Mesenchymal stem cell (in vitro differentiated cells and primary cell): ENCODE data around the gene NEDD4L.

Experiments
- DNase-seq: peaks from one replicate; pipeline ENCODE4 v3.0.0-alpha.2; 2013
- H2AFZ ChIP-seq: one replicate; pipeline ENCODE4 v1.6.1; 2013; ENCODE audit warnings: low read depth, mild to moderate bottlenecking, control low read depth, inconsistent platforms, low read length, moderate library complexity
- H2AK5ac ChIP-seq: 2 replicates; pipeline ENCODE4 v1.6.1; 2013; ENCODE audit warnings: low read length, moderate library complexity, mild to moderate bottlenecking, inconsistent platforms; ENCODE audit not compliant: severe bottlenecking
- H2BK120ac ChIP-seq: one replicate; pipeline ENCODE4 v1.6.1; 2013; ENCODE audit warnings: low read depth, mild to moderate bottlenecking, inconsistent platforms, low read length, moderate library complexity
- H2BK12ac ChIP-seq, 2 experiments: one replicate each; pipeline ENCODE4 v1.6.1; 2013; ENCODE audit warnings: inconsistent platforms in 2 of 2, low read length in 2 of 2, mild to moderate bottlenecking in 2 of 2, moderate library complexity in 2 of 2, control low read depth in 1 of 2
- H2BK15ac ChIP-seq: one replicate; pipeline ENCODE4 v1.6.1; 2013; ENCODE audit warnings: mild to moderate bottlenecking, low read depth, inconsistent platforms; ENCODE audit not compliant: poor library complexity, severe bottlenecking
- H2BK5ac ChIP-seq: 2 replicates; pipeline ENCODE4 v1.6.1; 2013; ENCODE audit warnings: low read depth, mild to moderate bottlenecking, low read length, control low read depth, inconsistent platforms; ENCODE audit not compliant: poor library complexity, severe bottlenecking
- H3K14ac ChIP-seq, 2 experiments: one replicate each; pipeline ENCODE4 v1.6.1; 2013; ENCODE audit warnings: inconsistent platforms in 2 of 2, low read length in 2 of 2, control low read depth in 1 of 2, mild to moderate bottlenecking in 1 of 2, moderate library complexity in 1 of 2
- H3K18ac ChIP-seq, 2 experiments: one replicate each; pipeline ENCODE4 v1.6.1; 2013; ENCODE audit warnings: inconsistent platforms in 2 of 2, low read length in 2 of 2, control low read depth in 1 of 2, low read depth in 1 of 2, mild to moderate bottlenecking in 1 of 2
- H3K23ac ChIP-seq, 2 experiments: one replicate each; pipeline ENCODE4 v1.6.1; 2013; ENCODE audit warnings: inconsistent platforms in 2 of 2, low read length in 2 of 2, mild to moderate bottlenecking in 2 of 2, moderate library complexity in 2 of 2, control low read depth in 1 of 2
- H3K27ac ChIP-seq: 2 replicates; pipeline ENCODE4 v1.5.1; 2013; ENCODE audit warnings: mild to moderate bottlenecking, moderate library complexity, low read length, control low read depth, inconsistent platforms; ENCODE audit not compliant: poor library complexity, severe bottlenecking
- H3K27me3 ChIP-seq, 2 experiments: 2 replicates each; pipeline versions ENCODE4 v1.6.1 to v1.7.0; 2013; ENCODE audit warnings: low read length in 2 of 2, mild to moderate bottlenecking in 2 of 2, moderate library complexity in 2 of 2, control low read depth in 1 of 2, inconsistent platforms in 1 of 2; ENCODE audit not compliant: control insufficient read depth in 1 of 2, insufficient read depth in 1 of 2
- H3K36me3 ChIP-seq, 2 experiments: 2 replicates each; pipeline versions ENCODE4 v1.6.1 to v1.7.0; 2013; ENCODE audit warnings: low read length in 2 of 2, control low read depth in 1 of 2, inconsistent platforms in 1 of 2, low read depth in 1 of 2, mild to moderate bottlenecking in 1 of 2; ENCODE audit not compliant: insufficient read depth in 2 of 2, control insufficient read depth in 1 of 2
- H3K4ac ChIP-seq, 2 experiments: one replicate each; pipeline ENCODE4 v1.6.1; 2013; ENCODE audit warnings: inconsistent platforms in 2 of 2, low read length in 2 of 2, mild to moderate bottlenecking in 2 of 2, moderate library complexity in 2 of 2, control low read depth in 1 of 2, low read depth in 1 of 2
- H3K4me1 ChIP-seq: 2 replicates; pipeline ENCODE4 v1.6.1; 2013; ENCODE audit warnings: low read depth, low read length, control low read depth; ENCODE audit not compliant: control insufficient read depth, insufficient read depth
- H3K4me2 ChIP-seq: 2 replicates; pipeline ENCODE4 v1.6.1; 2013; ENCODE audit warnings: low read length, mild to moderate bottlenecking, inconsistent platforms; ENCODE audit not compliant: poor library complexity, severe bottlenecking
- H3K4me3 ChIP-seq, 2 experiments: 2 replicates each; pipeline versions ENCODE4 v1.5.1 to v1.7.0; 2013; ENCODE audit warnings: low read length in 2 of 2, mild to moderate bottlenecking in 2 of 2, control low read depth in 1 of 2, low read depth in 1 of 2; ENCODE audit not compliant: insufficient read depth in 1 of 2
- H3K79me1 ChIP-seq: replicated peaks from 2 replicates; pipeline ENCODE4 v1.6.1; 2013; ENCODE audit warnings: mild to moderate bottlenecking, control low read depth, low read length, inconsistent platforms; ENCODE audit not compliant: poor library complexity, severe bottlenecking
- H3K9ac ChIP-seq: 2 replicates; pipeline ENCODE4 v1.7.0; 2013; ENCODE audit warnings: mild to moderate bottlenecking, low read length, moderate library complexity
- H3K9me3 ChIP-seq: 2 replicates; pipeline ENCODE4 v1.7.0; 2013; ENCODE audit warnings: mild to moderate bottlenecking, low read length; ENCODE audit not compliant: control insufficient read depth
- H4K8ac ChIP-seq: one replicate; pipeline ENCODE4 v1.6.1; 2013; ENCODE audit warnings: inconsistent platforms, mild to moderate bottlenecking, low read length, moderate library complexity
- H4K91ac ChIP-seq: one replicate; pipeline ENCODE4 v1.6.1; 2013; ENCODE audit warnings: mild to moderate bottlenecking, low read length, inconsistent platforms
- WGBS: methylation state at CpG from one replicate; pipeline ENCODE4 v1.1.7; 2013; ENCODE audit warnings: mixed read lengths; 5-methylcytosine and 5-hydroxymethylcytosine counted together

Gene NEDD4L

DNA sequence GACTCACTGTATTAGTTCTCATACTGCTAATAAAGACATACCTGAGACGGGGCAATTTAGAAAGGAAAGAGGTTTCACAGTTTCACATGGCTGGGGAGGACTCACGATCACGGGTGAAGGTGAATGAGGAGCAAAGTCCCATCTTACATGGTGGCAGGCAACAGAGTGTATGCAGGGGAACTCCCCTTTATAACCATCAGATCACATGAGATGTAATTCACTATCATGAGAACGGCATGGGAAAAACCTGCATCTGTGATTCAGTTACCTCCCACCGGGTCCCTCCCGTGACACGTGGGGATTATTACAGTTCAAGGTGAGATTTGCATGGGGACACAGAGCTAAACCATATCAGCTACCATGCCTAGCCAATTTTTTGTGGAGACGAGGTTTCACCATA is 168.2 kb downstream of the NEDD4L start:
- no peak overlapping the region for H2AFZ ChIP-seq
- H2AK5ac ChIP-seq, result peak overlapping the region; percentile 9
- peak overlapping the region in 1 of 2 experiments; percentile 35 for H2BK12ac ChIP-seq
- no peak overlapping the region for H4K91ac ChIP-seq
- H2BK15ac ChIP-seq, result no peak overlapping the region
- peak overlapping the region in 1 of 2 experiments; percentile 18 for H3K18ac ChIP-seq
- H3K4me3 ChIP-seq, result no peak overlapping the region
- H3K27ac ChIP-seq, result no peak overlapping the region
- peaks cover 9% of the 10 kb centered on the region for H3K4me1 ChIP-seq
- peak overlapping the region in 1 of 2 experiments; percentile 28 for H3K14ac ChIP-seq
- H3K27me3 ChIP-seq, result no peaks in the 10 kb centered on the region
- H3K23ac ChIP-seq, result no peak overlapping the region
- H3K9me3 ChIP-seq, result no peaks in the 10 kb centered on the region
- no peak overlapping the region for H4K8ac ChIP-seq
- no peak overlapping the region for H3K9ac ChIP-seq
- no peaks in the 10 kb centered on the region for H3K36me3 ChIP-seq
- H3K4ac ChIP-seq, result peak overlapping the region in 1 of 2 experiments; percentile 56
- no peak overlapping the region for H2BK5ac ChIP-seq
- no peak for DNase-seq
- 89% methylated on average over 8 of the region's 8 CpGs for whole genome bisulfite sequencing
- no peak overlapping the region for H2BK120ac ChIP-seq
- peaks cover 5% of the 10 kb centered on the region for H3K79me1 ChIP-seq
- H3K4me2 ChIP-seq, result no peak overlapping the region

DNA sequence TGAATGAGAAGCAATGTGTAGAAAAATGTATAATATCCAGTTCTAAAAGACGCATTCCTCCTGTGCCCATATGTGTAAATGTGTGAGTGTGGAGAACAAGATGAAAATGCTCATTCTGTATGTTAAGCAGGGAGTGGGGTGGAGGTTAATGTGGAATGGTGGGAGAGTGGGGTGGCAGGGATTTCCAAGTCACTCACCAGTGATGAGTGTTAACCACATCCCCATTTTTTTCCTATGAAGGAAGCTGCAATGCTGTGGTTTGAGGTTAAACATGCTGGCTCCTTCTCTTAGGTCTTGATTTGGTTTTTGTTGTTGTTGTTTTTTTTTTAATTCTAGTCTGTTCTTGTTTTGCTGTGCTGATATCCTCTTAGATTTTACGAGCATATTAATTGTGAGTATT is 169.4 kb downstream of the NEDD4L start:
- peak overlapping the region; percentile 31 for H3K27ac ChIP-seq
- peak overlapping the region in 1 of 2 experiments; percentile 10 for H3K18ac ChIP-seq
- no peak overlapping the region for H2AK5ac ChIP-seq
- H3K4me3 ChIP-seq, result no peak overlapping the region
- no peak overlapping the region for H3K4ac ChIP-seq
- no peaks in the 10 kb centered on the region for H3K9me3 ChIP-seq
- H3K9ac ChIP-seq, result peak overlapping the region; percentile 82
- H3K79me1 ChIP-seq, result peaks cover 5% of the 10 kb centered on the region
- no peak overlapping the region for H4K91ac ChIP-seq
- H3K23ac ChIP-seq, result no peak overlapping the region
- no peak overlapping the region for H2BK120ac ChIP-seq
- H2BK15ac ChIP-seq, result no peak overlapping the region
- 85% methylated on average over 2 of the region's 2 CpGs for WGBS
- peak overlapping the region in 1 of 2 experiments; percentile 61 for H2BK12ac ChIP-seq
- no peaks in the 10 kb centered on the region for H3K36me3 ChIP-seq
- no peak overlapping the region for H3K4me2 ChIP-seq
- H3K14ac ChIP-seq, result no peak overlapping the region
- no peak overlapping the region for H2BK5ac ChIP-seq
- no peak overlapping the region for H2AFZ ChIP-seq
- DNase-seq, result peak; percentile 95
- H4K8ac ChIP-seq, result no peak overlapping the region
- no peaks in the 10 kb centered on the region for H3K27me3 ChIP-seq
- peaks cover 7% of the 10 kb centered on the region for H3K4me1 ChIP-seq

DNA sequence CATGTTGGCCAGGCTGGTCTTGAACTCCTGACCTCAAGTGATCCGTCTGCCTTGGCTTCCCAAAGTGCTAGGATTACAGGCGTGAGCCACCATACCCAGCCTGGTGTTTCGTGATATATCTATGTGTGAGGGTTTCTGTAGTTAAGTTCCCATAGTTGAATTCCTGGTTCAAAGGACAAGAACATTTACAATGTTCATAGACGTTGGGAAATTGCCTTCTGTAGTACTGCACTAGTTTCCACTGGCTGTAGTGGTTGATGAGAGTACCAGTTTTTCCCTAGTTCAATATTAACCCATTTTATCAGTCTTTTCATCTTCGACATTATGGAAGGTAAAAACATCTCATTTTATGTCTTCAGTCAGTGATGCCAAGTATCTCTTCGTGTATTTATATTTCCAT is 171.0 kb downstream of the NEDD4L start:
- peaks cover 4% of the 10 kb centered on the region for H3K4me1 ChIP-seq
- H3K14ac ChIP-seq, result no peak overlapping the region
- H2AK5ac ChIP-seq, result no peak overlapping the region
- no peak for DNase-seq
- 94% methylated on average over 5 of the region's 6 CpGs for WGBS
- H3K79me1 ChIP-seq, result peaks cover 5% of the 10 kb centered on the region
- no peak overlapping the region for H3K23ac ChIP-seq
- no peak overlapping the region for H3K4me2 ChIP-seq
- no peak overlapping the region for H2BK5ac ChIP-seq
- H3K36me3 ChIP-seq, result no peaks in the 10 kb centered on the region
- no peaks in the 10 kb centered on the region for H3K9me3 ChIP-seq
- H4K91ac ChIP-seq, result no peak overlapping the region
- no peak overlapping the region for H2BK15ac ChIP-seq
- no peak overlapping the region for H3K9ac ChIP-seq
- no peak overlapping the region for H3K4me3 ChIP-seq
- H3K27me3 ChIP-seq, result no peaks in the 10 kb centered on the region
- H2BK120ac ChIP-seq, result no peak overlapping the region
- H2BK12ac ChIP-seq, result no peak overlapping the region
- no peak overlapping the region for H3K27ac ChIP-seq
- peak overlapping the region; percentile 41 to 46 for H3K4ac ChIP-seq
- no peak overlapping the region for H3K18ac ChIP-seq
- H2AFZ ChIP-seq, result no peak overlapping the region
- H4K8ac ChIP-seq, result no peak overlapping the region

DNA sequence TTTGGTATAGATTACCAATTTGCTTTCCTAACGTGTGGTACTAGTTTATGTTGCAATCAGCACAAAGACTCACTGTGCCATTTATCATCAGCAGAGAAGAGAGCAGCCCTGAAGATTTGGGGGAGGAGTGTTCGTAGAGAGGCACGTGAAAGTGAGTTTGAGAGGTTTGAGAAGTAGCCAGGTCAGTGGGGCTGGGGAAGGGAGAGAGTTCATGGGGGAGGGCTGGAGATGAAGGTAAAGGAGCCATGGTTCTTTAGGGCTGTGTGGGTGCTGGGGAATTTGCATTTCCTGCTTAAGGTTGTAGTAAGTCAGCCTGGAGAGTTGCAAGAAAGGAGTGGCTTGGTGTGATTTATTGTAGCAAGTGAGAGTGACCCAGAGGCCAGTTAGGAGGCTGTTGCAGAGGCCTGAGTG is 172.1 kb downstream of the NEDD4L start:
- H2BK120ac ChIP-seq, result no peak overlapping the region
- H4K8ac ChIP-seq, result peak overlapping the region; percentile 64
- H2BK5ac ChIP-seq, result no peak overlapping the region
- H3K27me3 ChIP-seq, result no peaks in the 10 kb centered on the region
- no peak overlapping the region for H2BK15ac ChIP-seq
- H3K36me3 ChIP-seq, result no peaks in the 10 kb centered on the region
- H3K4me1 ChIP-seq, result peaks cover 7% of the 10 kb centered on the region
- peak; percentile 54 for DNase-seq
- H3K23ac ChIP-seq, result no peak overlapping the region
- H3K4me3 ChIP-seq, result no peak overlapping the region
- peaks cover 9% of the 10 kb centered on the region for H3K79me1 ChIP-seq
- H2AK5ac ChIP-seq, result peak overlapping the region; percentile 35
- 8% methylated on average over 3 of the region's 3 CpGs for WGBS
- peak overlapping the region; percentile 46 to 60 for H3K18ac ChIP-seq
- no peak overlapping the region for H3K27ac ChIP-seq
- no peak overlapping the region for H3K14ac ChIP-seq
- H3K4ac ChIP-seq, result peak overlapping the region in 1 of 2 experiments; percentile 24
- no peak overlapping the region for H2AFZ ChIP-seq
- no peak overlapping the region for H3K4me2 ChIP-seq
- H2BK12ac ChIP-seq, result peak overlapping the region; percentile 15 to 88
- H3K9me3 ChIP-seq, result no peaks in the 10 kb centered on the region
- H3K9ac ChIP-seq, result no peak overlapping the region
- H4K91ac ChIP-seq, result peak overlapping the region; percentile 59
